ENCODE results near the gene DEGS1. TPM values are rescaled to one million over a fixed set of nuclear protein-coding genes. Genes with fewer than 3 reads are reported as not detected.

The DEGS1 gene
- total and polyA plus RNA-seq, 8 donors: 9.0 to 22.7 (median 11.0) TPM

DNA sequence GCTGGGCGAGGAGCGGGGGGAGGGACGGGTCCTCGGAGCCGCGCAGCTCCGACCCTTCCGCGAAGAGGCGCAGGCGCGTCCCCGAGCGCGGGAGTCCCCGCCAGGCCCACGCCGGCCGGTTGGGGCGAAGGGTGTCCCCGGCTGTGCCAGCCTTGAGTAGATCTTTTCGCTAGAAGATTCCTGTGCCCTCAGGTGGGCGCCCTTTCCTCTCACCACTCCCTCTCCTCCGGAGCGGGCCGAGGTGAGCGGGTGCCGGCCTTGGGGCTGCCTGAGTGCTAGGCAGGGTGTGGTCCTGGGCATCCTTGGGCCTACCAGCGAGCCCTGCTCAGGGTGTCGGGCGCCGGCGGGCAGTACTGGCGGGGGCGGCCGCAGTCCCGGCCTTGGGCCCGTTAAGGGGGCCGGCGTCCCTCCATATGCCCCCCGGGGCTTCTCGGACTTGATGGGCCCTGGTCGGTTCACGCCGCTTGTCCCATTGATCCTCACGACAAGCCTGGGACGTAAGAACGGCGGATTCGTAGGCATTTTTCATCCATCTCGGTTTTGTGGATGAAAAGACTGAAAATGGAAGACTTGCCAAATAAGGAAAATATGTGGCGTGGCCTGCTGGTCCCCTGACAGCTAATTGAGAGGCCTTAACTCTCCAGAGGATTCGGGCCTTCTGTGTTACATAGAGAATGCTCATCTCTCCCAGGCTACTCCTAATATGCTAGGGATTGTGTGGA lies 712 bp downstream of the DEGS1 start:
- peak; percentile 45 to 83 (median 62) for DNase-seq
- Histone ChIP-seq H3K27ac (peak overlapping the region; percentile 80 to 89 (median 87)), H3K9me3 (no peaks in the 10 kb centered on the region), H3K36me3 (no peaks in the 10 kb centered on the region), H3K4me3 (peak overlapping the region; percentile 83 to 100 (median 94)), H3K27me3 (no peaks in the 10 kb centered on the region), H3K4me1 (peaks cover 0 to 9% (median 0%) of the 10 kb centered on the region in 3 donors)
- ATAC-seq: peak; percentile 61 to 78 (median 74)
- 2 to 3% methylated on average over 33 to 53 of the region's 53 CpGs for WGBS, 2 donors
- intact Hi-C loops (cut with DNase I): no loop called here
- FAIRE-seq: no peak
- TF ChIP-seq, protein P1, sequence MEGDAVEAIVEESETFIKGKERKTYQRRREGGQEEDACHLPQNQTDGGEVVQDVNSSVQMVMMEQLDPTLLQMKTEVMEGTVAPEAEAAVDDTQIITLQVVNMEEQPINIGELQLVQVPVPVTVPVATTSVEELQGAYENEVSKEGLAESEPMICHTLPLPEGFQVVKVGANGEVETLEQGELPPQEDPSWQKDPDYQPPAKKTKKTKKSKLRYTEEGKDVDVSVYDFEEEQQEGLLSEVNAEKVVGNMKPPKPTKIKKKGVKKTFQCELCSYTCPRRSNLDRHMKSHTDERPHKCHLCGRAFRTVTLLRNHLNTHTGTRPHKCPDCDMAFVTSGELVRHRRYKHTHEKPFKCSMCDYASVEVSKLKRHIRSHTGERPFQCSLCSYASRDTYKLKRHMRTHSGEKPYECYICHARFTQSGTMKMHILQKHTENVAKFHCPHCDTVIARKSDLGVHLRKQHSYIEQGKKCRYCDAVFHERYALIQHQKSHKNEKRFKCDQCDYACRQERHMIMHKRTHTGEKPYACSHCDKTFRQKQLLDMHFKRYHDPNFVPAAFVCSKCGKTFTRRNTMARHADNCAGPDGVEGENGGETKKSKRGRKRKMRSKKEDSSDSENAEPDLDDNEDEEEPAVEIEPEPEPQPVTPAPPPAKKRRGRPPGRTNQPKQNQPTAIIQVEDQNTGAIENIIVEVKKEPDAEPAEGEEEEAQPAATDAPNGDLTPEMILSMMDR (IDR thresholded peaks at IDR 0.05): no peak

- WGBS, 2 donors: 94 to 97% methylated on average over 8 of the region's 8 CpGs
- Histone ChIP-seq H3K4me1 (peaks cover 0 to 9% (median 0%) of the 10 kb centered on the region in 3 donors), H3K4me3 (no peak overlapping the region), H3K36me3 (no peaks in the 10 kb centered on the region), H3K27ac (no peak overlapping the region), H3K27me3 (no peaks in the 10 kb centered on the region), H3K9me3 (no peaks in the 10 kb centered on the region)
- no peak for DNase-seq
- FAIRE-seq: no peak
- ATAC-seq: no peak
- TF ChIP-seq, protein P1 (IDR thresholded peaks at IDR 0.05): no peak
- intact Hi-C loops (cut with DNase I): no loop called here
These were observed 2.2 kb downstream of the DEGS1 start for GRCh38 chr1:224185208-224185607.

GRCh38 chr1:224188286-224188685 lies 5.2 kb downstream of the DEGS1 start:
- FAIRE-seq (no peak), ATAC-seq (no peak), DNase-seq (no peak)
- no peaks in the 10 kb centered on the region for H3K27me3 ChIP-seq
- no peaks in the 10 kb centered on the region for H3K9me3 ChIP-seq
- intact Hi-C loops (cut with DNase I): no loop called here
- H3K4me3 ChIP-seq: no peak overlapping the region
- no peak overlapping the region for H3K27ac ChIP-seq
- TF ChIP-seq, protein P1 (IDR thresholded peaks at IDR 0.05): no peak
- H3K4me1 ChIP-seq: peaks cover 0 to 6% (median 0%) of the 10 kb centered on the region in 3 donors
- peaks cover 0 to 7% (median 0%) of the 10 kb centered on the region in 3 donors for H3K36me3 ChIP-seq
- WGBS, 2 donors: 92 to 98% methylated on average over 2 of the region's 2 CpGs

DNA sequence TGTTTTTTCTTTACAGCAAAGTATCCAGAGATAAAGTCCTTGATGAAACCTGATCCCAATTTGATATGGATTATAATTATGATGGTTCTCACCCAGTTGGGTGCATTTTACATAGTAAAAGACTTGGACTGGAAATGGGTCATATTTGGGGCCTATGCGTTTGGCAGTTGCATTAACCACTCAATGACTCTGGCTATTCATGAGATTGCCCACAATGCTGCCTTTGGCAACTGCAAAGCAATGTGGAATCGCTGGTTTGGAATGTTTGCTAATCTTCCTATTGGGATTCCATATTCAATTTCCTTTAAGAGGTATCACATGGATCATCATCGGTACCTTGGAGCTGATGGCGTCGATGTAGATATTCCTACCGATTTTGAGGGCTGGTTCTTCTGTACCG lies 6.5 kb downstream of the DEGS1 start:
- whole genome bisulfite sequencing, 2 donors: 94 to 95% methylated on average over 7 of the region's 7 CpGs
- TF ChIP-seq, protein P1 (IDR thresholded peaks at IDR 0.05): no peak
- DNase-seq (no peak), ATAC-seq (no peak), FAIRE-seq (no peak)
- H3K27ac ChIP-seq: no peak overlapping the region
- peaks cover 0 to under 1% (median 0%) of the 10 kb centered on the region in 3 donors for H3K4me1 ChIP-seq
- intact Hi-C loops (cut with DNase I): no loop called here
- H3K9me3 ChIP-seq: no peaks in the 10 kb centered on the region
- H3K27me3 ChIP-seq: no peaks in the 10 kb centered on the region
- peaks cover 0 to 7% (median 0%) of the 10 kb centered on the region in 3 donors for H3K36me3 ChIP-seq
- no peak overlapping the region for H3K4me3 ChIP-seq
